Hematopoietic multipotent progenitor cell treated with erythropoietin and hydrocortisone succinate and interleukin-3 and kit ligand, for 4 days (in vitro differentiated cells): Measurements from ENCODE around the gene SEC14L6.

Source experiments
- DNase-seq: peaks from one replicate; pipeline ENCODE4 v3.0.0-alpha.2; 2015

SEC14L6 gene

DNA sequence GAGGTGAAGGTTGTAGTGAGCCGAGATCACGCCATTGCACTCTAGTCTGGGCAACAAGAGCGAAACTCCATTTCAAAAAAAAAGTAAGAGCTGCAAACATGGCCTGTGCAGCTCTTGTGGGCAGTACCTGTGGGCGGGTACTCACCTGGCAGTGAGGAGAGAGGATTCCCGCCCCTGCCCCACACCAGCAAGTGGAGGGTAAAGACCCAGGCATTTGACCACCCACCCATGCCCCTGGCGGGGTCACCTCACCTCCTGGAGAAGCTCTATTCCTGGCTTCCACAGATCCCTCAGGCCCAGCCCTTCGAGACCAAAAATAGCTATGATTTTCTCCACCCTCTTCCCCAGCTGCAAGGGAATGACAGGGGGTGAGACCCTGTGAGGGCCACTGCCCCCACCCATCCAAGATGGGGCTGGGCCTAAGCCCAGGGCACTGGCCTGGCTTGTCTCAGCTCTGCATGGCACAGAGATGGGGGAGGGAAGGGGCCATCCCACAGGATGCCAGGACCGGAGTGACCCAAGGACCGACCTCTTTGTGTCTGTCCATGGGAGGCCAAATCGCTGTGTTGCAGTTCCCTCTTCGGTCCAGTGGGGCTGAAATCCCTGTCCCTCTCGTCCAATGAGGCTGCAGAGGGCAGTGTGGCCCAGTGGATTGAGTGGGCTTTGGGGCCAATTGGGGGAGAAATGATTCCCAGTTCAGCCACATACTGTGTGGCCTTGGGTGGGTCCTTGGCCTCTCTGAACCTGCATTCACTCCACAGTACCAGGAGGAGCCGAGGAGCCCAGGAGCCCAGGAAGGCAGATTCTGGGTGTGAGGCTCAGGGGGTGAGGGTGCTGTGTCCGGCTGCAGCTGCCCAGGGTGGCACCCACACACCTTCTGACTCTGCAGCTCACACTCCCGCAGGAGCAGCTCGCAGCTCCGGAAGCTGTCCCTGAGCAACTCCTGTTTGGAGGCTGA, 14.6 kb downstream of the SEC14L6 start:
- DNase-seq = no peak

DNA sequence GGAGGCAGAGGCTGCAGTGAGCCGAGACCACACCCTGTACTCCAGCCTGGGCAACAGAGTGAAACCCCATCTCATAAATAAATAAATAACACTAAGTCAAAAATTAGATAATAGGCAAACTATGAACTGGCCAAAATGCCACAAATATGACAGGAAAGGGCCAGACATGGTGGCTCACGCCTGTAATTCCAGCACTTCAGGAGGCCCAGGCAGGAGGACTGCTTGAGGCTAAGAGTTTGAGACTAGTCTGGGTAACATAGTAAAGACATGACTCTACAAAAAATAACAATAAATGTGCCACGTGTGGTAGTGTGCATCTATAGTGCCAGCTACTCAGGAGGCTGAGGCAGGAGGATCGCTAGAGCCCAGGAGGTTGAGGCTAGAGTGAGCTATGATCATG, 19.9 kb downstream of the SEC14L6 start:
- no peak for DNase-seq

DNA sequence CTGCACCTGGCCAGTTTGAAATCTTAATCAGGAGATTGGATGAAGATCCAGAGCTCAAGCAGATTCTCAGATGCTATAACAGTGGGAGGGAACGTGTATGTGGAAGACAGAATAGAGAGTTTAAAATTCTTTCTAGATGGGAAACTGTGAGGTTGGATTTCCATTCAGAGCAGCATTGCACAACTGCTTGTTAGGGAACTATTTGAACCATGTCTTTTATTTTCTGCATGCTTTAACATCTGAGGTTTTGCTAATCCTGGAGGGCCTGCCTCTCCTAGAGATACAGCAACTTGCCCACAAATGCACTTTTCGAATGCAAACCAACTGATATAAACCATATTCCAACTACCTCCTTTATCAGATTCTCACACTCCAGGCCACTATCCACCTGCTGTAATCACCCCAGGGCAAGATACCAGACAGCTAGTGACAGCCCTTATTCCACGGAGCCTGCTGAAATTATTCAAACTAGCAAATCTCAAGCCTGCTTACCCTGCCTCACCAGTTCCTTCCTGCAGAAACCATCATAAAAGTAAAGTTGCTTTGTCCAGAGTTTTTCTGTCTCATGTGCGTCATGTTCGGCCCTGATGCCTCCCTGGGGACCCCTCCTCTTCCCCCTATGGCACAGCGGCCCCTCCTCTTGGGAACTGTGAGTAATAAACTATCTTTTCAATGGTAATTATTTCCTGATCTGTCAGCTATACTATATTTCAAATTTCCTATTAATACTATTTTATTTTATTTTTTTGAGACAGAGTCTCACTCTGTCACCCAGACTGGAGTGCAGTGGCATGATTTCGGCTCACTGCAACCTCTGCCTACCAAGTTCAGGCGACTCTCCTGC, 22.7 kb downstream of the SEC14L6 start:
- peak; percentile 67 for DNase-seq

DNA sequence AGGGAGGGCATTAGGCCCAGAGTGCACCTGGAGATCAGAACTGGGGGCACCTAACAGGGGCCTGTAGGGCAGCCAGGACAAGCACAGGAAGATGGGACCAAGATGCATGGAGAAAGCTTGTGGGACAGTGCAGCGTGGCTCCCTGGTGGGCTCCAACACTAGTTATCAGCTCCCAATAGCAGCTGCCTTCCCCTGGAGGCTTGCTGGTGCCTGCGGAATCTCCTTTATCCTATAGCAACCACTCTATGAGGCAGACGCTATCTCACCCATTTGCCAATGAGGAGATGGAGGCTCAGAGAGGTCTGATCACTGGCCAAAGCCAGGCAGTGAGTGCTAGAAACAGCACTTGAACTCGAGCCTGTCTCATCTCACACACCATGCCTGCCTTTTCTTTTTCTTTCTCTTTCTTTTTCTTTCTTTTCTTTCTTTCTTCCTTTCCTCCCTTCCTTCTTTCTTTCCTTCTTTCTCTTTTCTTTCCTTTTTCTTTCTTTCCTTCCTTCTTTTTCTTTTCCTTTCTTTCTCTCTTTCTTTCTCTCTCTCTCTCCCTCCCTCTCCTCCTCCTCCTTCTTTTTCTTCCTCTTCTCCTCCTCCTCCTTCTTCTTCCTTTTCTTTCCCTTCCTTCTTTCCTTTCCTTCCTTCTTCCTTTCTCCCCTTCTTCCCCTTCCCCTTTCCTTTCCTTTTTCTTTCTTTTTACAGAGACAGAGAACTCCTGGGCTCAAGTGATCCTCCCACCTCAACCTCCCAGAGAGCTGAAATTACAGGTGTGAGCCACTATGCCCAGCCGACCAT, 25.0 kb downstream of the SEC14L6 start:
- DNase-seq = no peak

DNA sequence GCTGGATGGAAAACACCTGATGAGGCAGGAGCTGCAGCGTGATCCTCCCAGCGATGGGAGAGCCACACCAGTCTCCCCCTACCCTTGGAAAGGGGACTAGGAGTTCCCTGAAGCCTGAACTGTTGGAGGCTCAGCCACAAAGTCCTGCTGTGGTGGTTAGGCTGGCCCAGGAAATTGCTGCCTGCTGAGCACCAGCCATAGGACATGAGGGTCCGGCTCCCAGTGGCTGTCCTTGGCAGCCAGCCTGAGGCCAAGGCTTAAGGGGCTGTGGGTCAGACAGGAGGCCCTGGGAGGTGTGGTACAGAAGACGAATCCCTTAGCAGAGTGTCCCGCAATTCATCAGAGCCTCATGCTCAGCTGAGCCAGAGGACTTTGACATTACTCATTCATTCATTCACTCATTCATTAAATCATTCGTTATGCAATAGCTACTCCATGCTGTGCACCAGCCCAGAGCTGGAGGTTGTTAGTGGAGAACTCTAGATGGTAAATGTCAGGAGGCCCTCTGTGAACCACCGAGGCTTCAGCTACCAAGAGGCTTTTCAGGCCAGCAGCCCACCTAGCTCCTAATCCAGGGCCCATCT, 26.6 kb downstream of the SEC14L6 start:
- no peak for DNase-seq

DNA sequence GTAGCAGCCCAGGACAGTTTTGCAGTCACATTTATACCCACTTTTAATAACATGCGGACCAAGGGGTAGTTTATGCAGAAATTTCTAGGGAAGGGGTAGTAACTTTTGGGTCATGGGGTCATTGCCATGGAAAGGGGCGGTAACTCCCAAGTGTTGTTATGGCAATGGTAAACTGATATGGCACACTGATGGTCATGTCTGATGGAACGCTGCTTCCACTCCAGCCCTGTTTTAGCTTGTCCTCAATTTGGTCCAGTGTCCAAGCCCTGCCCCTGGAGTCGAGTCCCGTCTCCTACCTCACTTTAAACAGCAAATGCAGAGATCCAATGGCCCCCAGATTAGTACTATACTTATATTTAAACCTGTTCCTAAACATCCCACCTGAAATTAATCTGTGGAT, 29.8 kb downstream of the SEC14L6 start:
- no peak for DNase-seq

DNA sequence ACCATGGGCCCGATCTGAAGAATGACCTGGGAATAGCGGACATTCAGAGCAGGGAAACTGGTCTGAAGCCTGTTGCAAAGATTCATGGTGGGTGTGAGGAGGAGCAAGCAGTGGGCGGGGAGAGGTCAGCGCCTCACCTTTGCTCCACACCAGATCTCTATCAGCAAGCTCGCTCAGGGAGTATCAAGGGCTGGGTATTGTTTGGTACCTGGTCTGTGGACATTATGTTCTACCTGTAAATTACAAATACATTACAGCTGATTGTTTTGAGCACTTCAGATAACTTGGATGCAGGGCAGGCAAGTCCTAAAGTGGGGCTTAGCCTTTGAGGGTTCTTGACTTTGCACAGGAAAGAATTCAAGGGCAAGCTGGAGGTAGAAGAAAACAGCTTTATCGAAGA, 30.3 kb downstream of the SEC14L6 start:
- DNase-seq = no peak

DNA sequence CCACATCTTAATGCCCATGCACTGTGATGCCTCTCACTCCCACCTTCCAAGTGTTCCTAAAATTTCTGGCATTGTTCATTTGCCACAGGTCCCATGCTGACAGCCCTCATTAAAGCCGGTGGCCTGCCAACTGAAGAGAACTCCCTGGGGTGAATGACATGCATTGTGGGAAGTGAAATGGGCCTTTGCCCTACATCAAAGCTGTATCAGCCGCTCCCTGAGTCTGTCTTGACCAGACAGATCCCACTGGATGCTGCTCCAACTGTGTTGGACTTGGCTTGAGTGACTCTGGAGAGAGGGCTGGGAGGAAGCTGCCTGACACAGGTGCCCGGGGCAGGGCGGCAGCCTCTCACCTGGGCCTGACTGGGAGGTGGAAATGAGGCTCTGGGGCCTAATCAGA, 32.3 kb downstream of the SEC14L6 start:
- no peak for DNase-seq

DNA sequence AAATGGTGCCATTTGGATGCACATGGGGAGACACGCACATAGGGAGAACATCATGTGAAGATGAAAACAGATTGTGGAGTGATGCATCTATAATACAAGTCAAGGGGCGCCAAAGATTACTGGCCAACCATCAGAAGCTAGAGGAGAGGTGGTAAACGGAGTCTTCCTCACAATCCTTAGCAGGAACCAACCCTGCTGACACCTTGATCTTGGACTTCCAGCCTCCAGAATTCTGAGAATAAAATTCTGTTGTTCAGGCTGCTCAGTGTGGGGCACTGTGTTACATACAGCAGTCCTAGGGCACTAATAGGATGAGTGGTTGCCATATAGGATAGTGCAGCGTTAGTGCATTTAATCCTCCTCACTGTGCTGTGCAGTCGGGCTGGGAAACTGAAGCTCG, 33.1 kb downstream of the SEC14L6 start:
- DNase-seq = no peak

DNA sequence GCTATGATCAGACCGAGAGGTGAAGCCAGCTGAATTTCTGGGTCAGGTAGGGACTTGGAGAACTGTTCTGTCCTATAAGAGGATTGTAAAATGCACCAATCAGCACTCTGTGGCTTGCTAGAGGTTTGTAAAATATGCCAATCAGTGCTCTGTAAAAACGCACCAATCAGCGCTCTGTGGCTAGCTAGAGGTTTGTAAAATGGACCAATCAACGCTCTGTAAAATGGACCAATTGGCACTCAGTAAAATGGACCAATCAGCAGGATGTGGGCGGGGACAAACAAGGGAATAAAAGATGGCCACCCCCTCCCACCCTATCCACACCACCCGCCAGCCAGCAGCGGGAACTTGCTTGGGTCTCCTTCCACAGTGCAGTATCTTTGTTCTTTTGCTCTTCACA, 34.6 kb downstream of the SEC14L6 start:
- DNase-seq = no peak

DNA sequence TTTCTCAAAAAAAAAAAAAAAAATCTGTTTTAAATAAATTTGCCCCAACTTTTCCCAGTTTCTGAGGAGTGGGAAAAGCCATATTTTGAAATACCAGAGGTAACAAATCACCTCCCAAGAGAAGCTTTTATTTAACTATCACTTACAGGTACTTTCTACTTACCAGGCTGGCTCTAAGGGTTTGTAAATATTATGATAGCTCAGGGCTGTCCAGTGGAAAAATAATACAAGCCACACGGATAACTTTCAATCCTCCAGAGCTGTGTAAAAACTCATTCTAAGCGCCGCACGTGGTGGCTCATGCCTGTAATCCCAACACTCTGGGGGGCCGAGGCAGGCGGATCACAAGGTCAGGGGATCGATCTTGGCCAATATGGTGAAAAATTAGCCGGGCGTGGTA, 35.4 kb downstream of the SEC14L6 start:
- DNase-seq = no peak

DNA sequence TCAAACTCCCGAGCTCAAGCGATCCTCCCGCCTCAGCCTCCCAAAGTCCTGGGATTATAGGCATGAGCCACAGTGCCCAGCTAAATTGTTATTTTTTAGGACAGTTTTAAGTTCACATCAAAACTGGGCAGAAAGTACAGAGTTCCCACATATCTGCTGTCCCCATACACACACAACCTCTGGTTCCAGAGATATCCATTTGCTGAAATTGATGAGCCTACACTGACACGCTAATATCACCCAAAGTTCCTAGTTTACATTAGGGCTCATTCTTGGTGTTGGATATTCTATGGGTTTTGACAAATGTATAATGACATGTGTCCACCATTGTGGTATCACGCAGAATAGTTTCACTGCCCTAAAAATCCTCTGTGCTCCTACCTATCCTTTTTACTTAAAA, 38.3 kb downstream of the SEC14L6 start:
- DNase-seq = no peak

DNA sequence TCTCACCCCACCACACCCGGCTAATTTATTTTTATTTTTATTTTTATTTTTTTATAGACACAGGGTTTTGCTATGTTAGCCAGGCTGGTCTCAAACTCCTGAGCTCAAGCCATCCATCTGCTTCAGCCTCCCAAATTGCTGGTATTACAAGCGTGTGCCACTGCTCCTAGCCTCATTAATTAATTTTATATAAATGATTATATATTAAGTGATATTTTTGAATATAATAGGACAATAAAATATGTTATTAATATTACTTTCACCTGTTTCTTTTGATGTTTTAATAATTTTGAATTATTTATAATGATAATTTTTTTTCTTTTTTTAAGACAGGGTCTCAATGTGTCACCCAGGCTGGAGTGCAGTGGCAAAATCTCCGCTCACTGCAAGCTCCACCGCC, 38.9 kb downstream of the SEC14L6 start:
- DNase-seq = no peak

DNA sequence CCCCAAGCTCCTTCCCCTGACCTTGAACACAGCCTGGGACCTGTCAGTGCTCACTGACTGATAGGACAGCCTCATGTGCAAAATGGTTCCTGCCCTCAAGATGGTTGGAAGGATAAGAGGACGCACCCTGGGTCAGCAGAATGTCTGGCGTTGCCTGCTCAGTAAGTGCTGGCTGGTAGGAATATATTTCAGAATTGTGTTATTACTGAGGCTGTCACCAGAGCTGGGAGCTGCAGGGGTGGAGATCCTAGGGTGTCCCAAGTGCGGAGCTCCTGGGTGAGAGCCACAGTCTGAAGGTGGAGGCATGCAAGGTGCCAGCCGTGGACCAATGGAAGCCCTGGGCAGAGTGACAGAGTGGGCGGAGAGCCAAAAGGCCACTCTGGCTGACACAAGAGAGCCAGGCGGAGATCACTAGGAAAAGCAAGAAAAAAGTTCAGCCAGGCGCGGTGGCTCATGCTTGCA, 40.0 kb downstream of the SEC14L6 start:
- DNase-seq = peak; percentile 89

DNA sequence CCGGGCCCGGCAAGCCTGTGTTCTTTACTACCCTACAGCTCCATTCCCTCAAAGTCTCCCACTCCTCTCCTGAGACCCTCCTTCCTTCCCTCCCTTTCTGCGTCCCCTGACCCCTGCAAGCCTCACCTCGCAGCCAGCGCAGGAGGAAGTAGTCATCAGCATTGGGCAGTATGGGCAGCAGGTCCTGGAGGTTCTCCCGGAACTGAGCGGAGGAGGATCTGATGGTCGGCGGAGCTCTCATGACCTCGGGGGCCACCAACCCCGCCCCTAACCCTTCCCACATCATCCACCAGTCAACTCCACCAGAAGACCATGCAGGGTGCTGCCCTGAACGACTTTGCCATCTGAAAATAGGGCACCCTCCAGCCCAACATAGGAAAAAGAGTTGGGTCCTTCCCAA, 43.0 kb downstream of the SEC14L6 start:
- DNase-seq = no peak

DNA sequence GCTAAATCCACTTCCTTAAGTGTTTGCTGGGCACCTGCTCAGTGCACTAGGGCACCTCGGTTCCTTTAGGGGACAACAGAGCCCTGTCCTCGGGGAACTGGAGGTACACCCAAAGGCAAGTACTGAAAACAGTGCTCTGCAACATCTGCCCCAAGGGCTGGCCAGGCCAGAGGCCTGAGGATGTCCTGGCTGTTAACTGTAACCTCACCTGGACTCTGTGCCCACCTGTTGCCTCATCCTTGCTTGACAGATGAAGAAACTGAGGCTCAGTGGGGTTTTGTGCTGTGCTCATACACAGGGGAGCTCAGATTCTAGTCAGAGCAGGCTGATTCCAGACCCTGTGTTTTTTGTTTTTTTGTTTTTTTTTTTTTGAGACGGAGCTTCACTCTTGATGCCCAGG, 43.6 kb downstream of the SEC14L6 start:
- DNase-seq = no peak

DNA sequence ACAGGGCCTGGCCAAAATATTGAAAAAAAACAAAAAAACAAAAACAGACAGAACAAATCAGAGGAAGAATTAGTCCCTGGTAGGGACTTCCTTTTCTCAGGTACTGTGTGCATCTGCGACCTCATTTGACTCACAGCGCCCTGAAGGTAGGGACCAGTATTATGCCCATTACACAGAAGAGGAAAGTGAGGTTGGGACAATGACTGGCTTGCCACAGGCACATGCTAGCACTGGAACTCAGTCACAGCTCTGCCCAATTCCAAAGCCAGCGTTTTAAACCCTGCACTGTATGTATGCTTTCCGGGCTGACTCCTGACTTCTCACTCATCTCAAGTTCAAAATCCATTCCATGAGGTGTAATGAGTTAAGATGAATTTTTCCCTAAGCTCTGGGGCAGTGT, 44.4 kb downstream of the SEC14L6 start:
- DNase-seq = no peak

DNA sequence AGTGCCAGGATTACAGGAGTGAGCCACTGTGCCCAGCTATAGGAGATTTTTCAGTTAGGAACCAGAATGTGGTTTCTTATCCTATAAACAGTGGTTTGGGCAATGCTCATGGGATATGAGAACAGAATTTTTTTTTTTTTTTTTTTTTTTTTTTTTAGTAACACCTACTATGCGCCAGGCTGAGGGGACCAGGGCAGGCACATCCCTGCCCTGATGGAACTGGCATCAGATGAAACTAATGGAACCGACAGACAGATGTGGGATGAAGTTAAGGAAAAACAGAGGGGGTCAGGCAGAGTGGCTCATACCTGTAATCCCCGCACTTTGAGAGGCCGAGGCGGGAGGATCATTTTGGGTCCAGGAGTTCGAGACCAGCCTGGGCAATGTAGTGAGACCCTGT, 45.9 kb downstream of the SEC14L6 start:
- DNase-seq = no peak

DNA sequence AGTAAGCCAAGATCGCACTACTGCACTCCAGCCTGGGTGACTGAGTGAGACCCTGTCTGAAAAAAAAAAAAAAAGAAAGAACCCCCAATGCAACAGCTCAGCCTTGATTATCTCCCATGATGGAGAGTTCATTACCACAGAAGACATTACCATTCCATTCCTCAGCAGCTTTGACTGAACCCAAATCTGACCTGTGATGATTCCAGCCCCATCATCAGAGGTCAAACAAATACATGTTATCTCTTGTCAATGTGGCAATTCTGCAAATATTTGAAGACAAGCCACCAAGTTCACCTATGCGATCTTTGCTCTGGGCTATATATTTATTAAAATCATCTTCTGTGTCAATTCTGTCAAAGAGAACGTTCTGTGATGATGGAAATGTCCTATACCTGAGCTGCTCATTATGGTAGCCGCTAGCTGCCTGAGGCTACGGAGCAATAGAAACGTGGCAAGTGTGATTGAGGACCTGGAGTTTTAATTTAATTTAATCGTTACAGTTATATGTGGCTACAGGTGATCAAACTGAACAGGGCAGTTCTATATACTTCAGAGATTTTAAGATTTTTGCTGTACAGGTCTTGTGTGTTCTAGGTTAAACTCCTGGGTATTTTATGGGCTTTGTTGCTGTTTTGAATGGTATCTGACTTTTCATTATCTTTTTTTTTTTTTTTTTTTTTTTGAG, 48.9 kb downstream of the SEC14L6 start:
- no peak for DNase-seq

DNA sequence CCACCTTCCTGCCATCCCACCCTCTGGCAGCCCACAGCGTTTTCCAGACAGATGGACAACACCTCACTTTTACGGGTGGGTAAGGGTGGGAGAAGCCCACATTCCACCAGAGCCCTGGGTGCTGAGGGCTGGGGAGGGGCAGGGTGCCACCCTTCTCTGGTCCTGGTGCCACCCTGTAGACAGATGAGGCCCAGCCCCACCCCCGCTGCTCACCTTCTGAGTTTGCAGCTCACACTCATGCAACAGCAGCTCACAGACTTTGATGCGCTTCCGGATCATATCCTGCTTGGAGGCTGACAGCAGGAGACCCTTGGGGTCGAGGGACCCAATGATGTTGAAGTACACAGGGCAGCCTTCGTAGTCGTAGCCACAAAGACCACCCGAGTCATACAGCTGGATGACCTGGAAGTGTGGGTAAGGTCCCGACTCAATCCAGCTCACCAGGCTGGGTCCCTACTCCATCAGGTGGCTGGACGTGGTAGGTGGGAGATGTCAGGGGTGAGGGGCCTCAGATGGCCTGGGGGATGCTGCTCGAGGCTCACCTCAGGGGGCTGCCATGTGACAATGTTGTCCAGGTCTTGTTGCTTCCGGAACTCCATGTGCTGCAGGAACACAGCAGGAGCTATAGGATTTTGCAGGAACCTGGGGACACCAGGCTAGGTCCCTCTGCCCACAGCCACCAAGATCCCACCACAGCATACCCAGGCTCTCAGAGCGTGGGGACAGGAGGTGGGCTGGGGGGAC, 51.3 kb downstream of the SEC14L6 start:
- no peak for DNase-seq

DNA sequence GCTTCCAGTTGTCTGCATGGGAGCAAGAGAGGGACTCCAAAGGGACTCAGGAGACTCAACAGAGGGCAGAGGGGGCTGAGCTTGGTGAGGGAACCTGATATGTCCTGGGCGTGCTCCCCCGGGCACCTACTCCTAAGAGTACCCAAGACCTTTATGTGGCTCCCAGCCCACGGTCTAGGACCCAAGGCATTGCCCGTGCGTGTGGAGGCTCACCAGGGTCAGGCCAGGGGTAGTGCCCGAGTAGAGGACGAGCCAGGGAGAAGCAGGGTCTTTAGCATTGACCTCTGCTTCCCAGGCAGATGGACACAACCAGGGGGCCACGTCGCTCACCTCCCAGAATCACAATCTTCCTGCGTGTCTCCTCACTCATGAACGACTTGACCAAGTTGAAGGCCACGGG, 54.4 kb downstream of the SEC14L6 start:
- no peak for DNase-seq
